ENCODE measurements around the gene PLCG1. TPM values are rescaled to one million over a fixed set of nuclear protein-coding genes. Genes with fewer than 3 reads are reported as not detected.

Gene PLCG1
- total RNA-seq, 1 donor from 2014 or later = 92.2 TPM

DNA sequence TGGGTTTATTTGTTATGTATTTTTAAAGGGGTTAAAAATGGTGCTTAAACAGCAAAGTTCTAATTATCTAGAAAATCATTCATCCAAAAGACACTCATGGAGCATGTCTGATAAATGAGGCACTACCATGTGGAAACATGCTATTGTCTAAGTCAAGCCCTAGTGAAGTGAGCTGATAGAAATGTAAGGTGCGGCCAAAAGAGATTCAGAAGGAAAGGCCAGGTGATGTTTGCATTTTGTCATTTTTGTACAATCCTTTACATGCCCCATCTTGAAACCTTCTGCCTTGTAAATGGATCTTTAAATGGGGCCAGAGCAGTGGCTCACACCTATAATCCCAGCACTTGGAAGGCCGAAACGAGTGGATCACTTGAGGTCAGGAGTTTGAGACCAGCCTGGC is 77.3 kb downstream of the PLCG1 start:
- DNase-seq = no peak

DNA sequence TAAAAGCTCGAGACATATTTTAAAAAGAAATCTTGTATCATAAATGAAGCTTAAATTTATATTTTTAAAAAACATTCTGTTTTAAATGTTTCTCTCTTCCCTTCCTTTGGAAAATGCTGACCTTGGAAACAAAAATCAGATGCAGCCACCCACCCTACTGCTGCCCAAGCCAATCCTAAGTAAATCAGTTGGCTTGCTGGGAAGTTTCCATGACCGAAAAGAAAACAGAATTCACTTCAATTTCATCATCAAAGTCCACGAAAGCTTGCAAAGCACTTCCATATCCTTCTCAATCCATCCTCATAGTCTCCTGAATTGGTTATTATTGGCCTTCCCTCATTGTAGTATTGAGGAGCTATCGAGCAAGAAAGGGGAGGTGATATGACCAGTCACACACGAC is 80.1 kb downstream of the PLCG1 start:
- no peak for DNase-seq

DNA sequence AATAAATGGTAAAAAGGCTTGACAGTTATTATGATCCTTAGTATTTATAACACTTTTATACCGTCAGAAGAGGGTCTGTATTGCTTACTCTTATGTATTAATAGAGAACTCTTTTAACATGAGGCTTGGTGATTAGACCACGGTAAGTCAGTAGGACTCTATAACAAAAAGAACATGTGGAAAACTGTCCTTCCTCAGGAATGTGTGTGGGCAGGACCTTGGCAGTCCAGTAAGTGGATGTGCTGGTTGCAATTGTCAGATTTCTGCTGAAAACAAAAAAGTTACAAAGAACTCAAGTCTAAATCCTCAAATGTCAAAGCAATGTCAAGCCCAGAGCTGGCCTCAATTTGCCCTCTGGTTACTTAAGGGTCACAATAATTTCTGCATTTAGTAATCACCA is 81.1 kb downstream of the PLCG1 start:
- no peak for DNase-seq

DNA sequence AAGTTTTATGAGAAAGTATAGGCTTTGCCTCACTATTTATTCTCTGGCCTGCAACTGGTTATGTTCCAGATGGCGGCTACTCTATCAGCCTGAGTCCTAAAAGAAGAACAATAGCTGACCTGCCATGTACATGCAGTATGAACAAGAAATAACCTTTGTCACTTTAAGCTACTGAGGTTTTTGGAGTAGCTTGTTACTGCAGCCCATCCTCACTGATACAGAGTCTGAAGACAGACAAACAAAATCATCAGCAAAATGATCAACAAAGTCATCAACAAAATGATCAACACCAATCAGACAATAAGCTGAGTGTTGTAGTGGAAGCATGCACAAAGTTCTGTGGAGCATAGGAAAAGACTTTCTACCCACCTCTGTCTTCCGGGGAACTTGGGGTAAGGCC is 82.5 kb downstream of the PLCG1 start:
- DNase-seq = no peak

DNA sequence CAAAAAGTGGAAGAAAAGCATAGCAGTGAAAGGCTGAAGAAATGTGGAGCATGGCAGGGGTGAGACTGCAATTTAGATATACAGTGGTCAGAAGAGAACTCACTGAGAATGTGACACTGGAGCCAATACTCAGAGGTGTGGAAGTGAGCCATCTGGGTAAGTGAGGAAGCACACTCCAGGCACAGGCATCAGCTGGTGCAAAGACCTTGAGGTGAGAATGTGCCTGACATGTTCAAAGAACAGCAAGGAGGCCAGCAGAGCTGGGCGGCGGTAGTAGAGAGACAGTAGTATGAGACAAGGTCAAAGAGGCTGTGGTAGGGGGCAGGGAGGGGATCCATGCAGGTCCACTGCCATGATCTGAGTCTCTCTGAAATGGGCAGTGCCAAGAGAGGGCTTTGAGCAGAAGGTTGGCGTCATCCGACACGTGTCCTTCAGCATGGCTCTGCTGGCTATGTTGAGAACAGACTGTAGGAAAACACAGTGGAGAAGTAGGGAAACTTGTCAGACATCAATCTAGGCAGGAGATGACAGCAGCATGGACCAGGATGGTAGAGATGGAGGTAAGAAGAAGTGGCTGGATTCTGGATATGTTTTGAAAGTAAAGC is 84.4 kb downstream of the PLCG1 start:
- DNase-seq = no peak

DNA sequence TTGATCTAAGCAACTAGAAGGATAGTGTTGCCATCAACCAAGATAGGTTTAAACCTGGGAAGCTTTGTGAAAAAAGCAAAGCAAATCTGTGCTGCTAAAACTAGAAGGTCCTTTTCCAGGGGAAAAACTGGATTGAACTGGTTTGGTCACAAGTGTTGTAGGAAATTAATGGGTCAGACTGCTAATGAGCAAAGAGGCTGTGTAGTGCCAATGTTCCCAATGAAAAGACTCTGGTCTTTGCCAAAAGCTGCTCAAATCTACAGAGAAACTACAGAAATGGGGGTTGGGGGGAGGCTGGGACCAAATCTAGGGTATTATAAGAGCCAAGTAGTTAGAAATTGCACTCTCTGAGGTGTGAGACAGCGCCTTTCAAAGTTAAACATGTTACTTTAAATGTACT is 85.0 kb downstream of the PLCG1 start:
- no peak for DNase-seq

DNA sequence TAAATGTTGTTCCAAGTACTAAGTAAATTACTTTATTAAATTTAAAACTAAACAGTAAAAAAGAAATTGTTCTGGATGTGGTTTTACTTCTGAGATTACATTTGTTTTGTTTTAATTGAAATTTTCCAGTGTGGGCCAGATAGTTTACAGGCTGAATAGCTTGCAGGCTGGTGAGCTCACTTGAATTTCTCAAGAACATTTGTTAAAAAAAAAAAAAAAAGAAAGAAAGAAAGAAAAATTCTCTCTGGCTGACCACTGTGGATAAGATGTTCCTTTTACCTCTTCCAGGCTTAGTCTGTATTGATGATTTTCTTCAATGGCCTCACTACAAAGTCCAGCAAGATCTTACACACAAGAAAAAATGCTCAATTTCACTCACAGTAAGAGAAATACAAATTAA is 85.4 kb downstream of the PLCG1 start:
- DNase-seq = no peak

DNA sequence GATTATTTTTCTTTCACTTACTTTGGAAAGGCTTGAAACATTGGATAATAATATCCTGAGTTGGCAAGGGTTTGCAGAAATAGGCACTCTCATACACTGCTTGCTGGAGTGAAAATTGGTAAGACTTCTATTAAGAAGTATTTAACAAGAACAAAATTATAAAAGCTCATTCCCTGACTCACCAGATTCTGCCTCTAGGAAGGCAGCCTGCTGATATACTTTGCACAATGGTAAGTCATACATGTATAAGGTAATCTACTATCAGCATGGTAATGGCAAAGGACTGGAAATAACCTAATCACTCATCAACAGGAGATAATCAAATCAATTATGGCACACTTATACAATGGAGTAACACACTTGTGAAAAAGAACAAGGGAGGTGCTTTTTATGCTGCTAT is 85.8 kb downstream of the PLCG1 start:
- DNase-seq = no peak

DNA sequence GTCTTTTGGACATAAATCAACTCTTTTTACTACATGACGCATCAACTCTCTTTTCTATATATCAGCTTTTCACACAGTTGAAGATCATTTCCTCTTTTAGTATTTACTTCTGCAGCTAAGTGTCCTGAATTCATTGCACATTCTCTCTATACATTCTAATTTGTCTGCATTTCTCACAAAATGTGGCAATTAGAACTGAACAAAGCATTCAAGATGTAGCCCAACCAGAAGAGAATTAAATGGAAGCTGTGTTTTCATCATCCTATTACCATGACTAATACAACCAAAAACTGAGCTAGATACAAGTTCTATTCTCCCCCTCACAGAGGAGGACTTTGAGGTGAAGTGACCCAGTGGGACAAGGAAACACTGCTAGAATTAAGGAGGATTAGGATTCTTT is 86.9 kb downstream of the PLCG1 start:
- no peak for DNase-seq

DNA sequence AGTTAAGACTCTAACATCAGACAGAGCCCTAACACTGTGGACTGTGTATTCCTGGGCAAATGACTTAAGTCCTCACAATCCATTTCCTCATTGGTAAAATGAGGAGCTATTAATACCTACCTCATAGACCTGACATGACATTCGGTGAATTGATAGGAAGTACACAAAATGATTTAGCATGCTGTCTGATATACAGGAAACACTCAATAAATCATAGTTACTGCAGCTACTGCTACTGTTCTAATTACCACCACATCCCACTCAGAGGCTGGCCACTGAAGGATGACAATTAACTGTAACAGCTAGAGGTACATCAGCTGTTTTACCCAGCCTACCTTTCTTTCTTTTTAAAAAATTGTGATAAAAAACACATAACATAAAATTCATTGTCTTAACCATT is 87.7 kb downstream of the PLCG1 start:
- DNase-seq = no peak

DNA sequence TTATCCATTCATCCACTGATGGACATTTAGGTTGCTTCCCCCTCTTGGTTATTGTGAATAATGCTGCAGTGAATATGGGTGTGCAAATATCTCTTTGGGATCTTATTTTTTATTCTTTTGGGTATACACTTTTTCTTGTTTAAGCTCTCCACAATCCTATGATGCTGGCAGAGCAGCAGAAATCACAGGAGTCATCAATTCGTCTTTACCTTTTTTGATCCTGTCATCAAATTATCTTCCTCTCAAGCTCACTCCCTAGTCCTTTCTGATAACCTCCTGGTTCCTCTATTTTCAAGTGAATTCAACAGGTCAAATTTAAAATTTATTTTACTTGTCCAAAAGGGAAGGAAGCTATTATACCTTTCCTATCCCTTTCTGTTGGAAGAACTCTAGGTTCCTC is 89.1 kb downstream of the PLCG1 start:
- no peak for DNase-seq

Small RNA genes lying within 50 kb of the gene (small RNA-seq; reads per million reads assigned to genes)
- not detected for gene AL022394.1
- gene MIR6871 = not detected

Other genes with a start within 250 kb of the PLCG1 start
- gene TOP1, start 108.7 kb upstream of the PLCG1 start, total RNA-seq = 26.2 TPM
- gene ZHX3, start 180.2 kb downstream of the PLCG1 start, total RNA-seq = 18.9 TPM
- gene LPIN3, start 203.3 kb downstream of the PLCG1 start, total RNA-seq = 0.16 TPM
- gene EMILIN3, start 229.3 kb downstream of the PLCG1 start, total RNA-seq = 3.1 TPM

All from occipital lobe (tissue), 3 donors.